ENCODE results near the gene OLFM2. TPM values are rescaled to one million over a fixed set of nuclear protein-coding genes. Genes with fewer than 3 reads are reported as not detected.

OLFM2 gene
- total and polyA plus RNA-seq, 2 experiments from 2014 or later, result 8.9 to 11.6 TPM

DNA sequence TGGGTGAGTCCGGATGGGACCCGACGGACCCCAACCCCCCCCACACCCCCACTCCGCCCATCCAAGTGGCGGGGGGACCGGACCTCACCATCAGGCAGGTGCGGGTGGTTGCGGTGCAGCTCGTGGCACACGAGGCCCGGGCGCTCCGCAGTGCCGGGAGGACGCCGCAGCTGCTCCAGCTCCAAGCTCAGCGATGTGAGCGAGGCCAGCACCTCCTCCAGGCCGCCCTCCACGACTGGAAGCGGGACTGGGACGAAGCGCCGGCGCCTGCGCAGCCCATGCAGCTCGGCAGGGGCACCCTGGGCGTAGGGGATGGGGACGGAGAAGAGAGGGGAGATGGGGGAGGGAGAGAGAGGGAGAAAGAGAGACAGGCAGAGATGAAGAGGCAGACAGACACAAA, 30.1 kb upstream of the OLFM2 start:
- no peaks in the 10 kb centered on the region for H3F3A ChIP-seq (ENCODE audit: insufficient read depth)
- H3K9me3 ChIP-seq (ENCODE audit: low read depth), result no peaks in the 10 kb centered on the region
- in situ Hi-C loops (cut with MboI), result no loop called here
- TF ChIP-seq EZH2phosphoT487 (IDR thresholded peaks at IDR 0.05; ENCODE audit: insufficient read depth, low read depth), result no peak
- TF ChIP-seq EZH2 (IDR thresholded peaks at IDR 0.05; ENCODE audit: insufficient read depth, poor library complexity, severe bottlenecking), result no peak
- WGBS, 2 experiments (ENCODE audit: low coverage in 1 of 2, low lambda C conversion rate in 2 of 2, missing lambda C conversion rate in 2 of 2), result 87 to 95% methylated on average over 16 to 29 of the region's 29 CpGs
- H3K27ac ChIP-seq, result no peak overlapping the region
- H3K9me2 ChIP-seq (ENCODE audit: insufficient read depth), result no peaks in the 10 kb centered on the region
- H3K79me2 ChIP-seq (ENCODE audit: insufficient read depth), result no peaks in the 10 kb centered on the region
- H3K4me2 ChIP-seq (ENCODE audit: unreplicated experiment), result no peak overlapping the region
- no peaks in the 10 kb centered on the region for H3K4me1 ChIP-seq (ENCODE audit: insufficient read depth)
- no peak overlapping the region for H3K4me3 ChIP-seq
- no peaks in the 10 kb centered on the region for H3K27me3 ChIP-seq (replicated peaks; ENCODE audit: insufficient read depth)
- H2AFZ ChIP-seq, result no peak overlapping the region
- no peaks in the 10 kb centered on the region for H4K20me1 ChIP-seq (ENCODE audit: insufficient read depth)
- DNase-seq, result no peak
- H3K36me3 ChIP-seq (ENCODE audit: low read depth), result no peaks in the 10 kb centered on the region
- H3K9ac ChIP-seq, result no peak overlapping the region

GRCh38 chr19:9966024-9966423, 29.7 kb upstream of the OLFM2 start:
- Histone ChIP-seq H3K27me3 (replicated peaks; ENCODE audit: insufficient read depth) (no peaks in the 10 kb centered on the region), H3K4me3 (no peak overlapping the region), H3K36me3 (ENCODE audit: low read depth) (no peaks in the 10 kb centered on the region), H3K9ac (no peak overlapping the region), H3K9me2 (ENCODE audit: insufficient read depth) (no peaks in the 10 kb centered on the region), H4K20me1 (ENCODE audit: insufficient read depth) (no peaks in the 10 kb centered on the region), H3K79me2 (ENCODE audit: insufficient read depth) (no peaks in the 10 kb centered on the region), H3K4me1 (ENCODE audit: insufficient read depth) (no peaks in the 10 kb centered on the region), H3K9me3 (ENCODE audit: low read depth) (no peaks in the 10 kb centered on the region), H3F3A (ENCODE audit: insufficient read depth) (no peaks in the 10 kb centered on the region), H2AFZ (no peak overlapping the region), H3K27ac (no peak overlapping the region), H3K4me2 (ENCODE audit: unreplicated experiment) (no peak overlapping the region)
- in situ Hi-C loops (cut with MboI), result no loop called here
- 67 to 83% methylated on average over 6 to 14 of the region's 14 CpGs for WGBS, 2 experiments (ENCODE audit: low coverage in 1 of 2, low lambda C conversion rate in 2 of 2, missing lambda C conversion rate in 2 of 2)
- DNase-seq, result no peak
- TF ChIP-seq EZH2 (IDR thresholded peaks at IDR 0.05; ENCODE audit: insufficient read depth, poor library complexity, severe bottlenecking), result no peak
- TF ChIP-seq EZH2phosphoT487 (IDR thresholded peaks at IDR 0.05; ENCODE audit: insufficient read depth, low read depth), result no peak

DNA sequence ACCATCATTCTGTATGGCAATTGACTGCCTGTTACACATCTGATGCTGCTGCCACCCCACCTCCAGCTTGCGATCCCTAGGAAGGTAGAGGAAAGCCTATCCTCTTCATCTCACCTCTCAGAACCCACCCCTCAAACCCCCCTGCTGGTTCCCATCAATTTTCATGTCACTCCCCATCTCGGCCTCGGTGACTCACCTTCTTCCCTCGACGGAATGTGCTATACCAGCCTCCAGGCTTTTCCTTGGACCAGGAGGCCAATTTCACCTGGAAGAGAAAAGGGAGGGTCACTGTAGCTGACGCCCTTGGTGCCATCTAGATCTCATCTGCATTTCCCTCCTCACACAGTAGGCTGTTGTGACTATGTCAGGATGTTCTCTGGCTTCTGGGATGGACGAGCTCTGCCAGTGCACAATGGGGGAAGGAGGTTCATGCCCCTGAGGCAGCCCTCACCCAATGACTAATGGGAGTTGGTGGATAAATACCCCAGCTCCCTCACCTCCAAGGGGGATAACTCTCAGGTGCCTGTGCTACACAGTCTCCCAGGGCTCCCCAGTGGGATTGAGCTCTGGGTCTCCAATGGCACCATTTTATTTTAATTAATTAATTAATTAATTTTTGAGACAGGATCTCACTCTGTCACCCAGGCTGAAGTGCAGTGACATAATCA, 26.4 kb upstream of the OLFM2 start:
- no peaks in the 10 kb centered on the region for H3K79me2 ChIP-seq (ENCODE audit: insufficient read depth)
- in situ Hi-C loops (cut with MboI), result no loop called here
- peaks cover 17% of the 10 kb centered on the region for H3F3A ChIP-seq (ENCODE audit: insufficient read depth)
- no peaks in the 10 kb centered on the region for H3K9me2 ChIP-seq (ENCODE audit: insufficient read depth)
- H3K9ac ChIP-seq, result no peak overlapping the region
- no peak overlapping the region for H2AFZ ChIP-seq
- H3K4me1 ChIP-seq (ENCODE audit: insufficient read depth), result peaks cover 10% of the 10 kb centered on the region
- H3K27ac ChIP-seq, result no peak overlapping the region
- no peak for DNase-seq
- no peaks in the 10 kb centered on the region for H4K20me1 ChIP-seq (ENCODE audit: insufficient read depth)
- no peak overlapping the region for H3K4me3 ChIP-seq
- no peak overlapping the region for H3K4me2 ChIP-seq (ENCODE audit: unreplicated experiment)
- H3K9me3 ChIP-seq (ENCODE audit: low read depth), result no peaks in the 10 kb centered on the region
- no peaks in the 10 kb centered on the region for H3K27me3 ChIP-seq (replicated peaks; ENCODE audit: insufficient read depth)
- 0 out of 2 replicates have a peak, but pooled peaks cover 4% of the 10 kb centered on the region for H3K36me3 ChIP-seq (ENCODE audit: low read depth)
- 68 to 73% methylated on average over 7 of the region's 7 CpGs for WGBS, 2 experiments (ENCODE audit: low coverage in 1 of 2, low lambda C conversion rate in 2 of 2, missing lambda C conversion rate in 2 of 2)
- no peak for TF ChIP-seq EZH2phosphoT487 (IDR thresholded peaks at IDR 0.05; ENCODE audit: insufficient read depth, low read depth)
- TF ChIP-seq EZH2 (IDR thresholded peaks at IDR 0.05; ENCODE audit: insufficient read depth, poor library complexity, severe bottlenecking), result no peak

GRCh38 chr19:9961103-9961502, 24.8 kb upstream of the OLFM2 start:
- TF ChIP-seq EZH2phosphoT487 (IDR thresholded peaks at IDR 0.05; ENCODE audit: insufficient read depth, low read depth) (no peak), EZH2 (IDR thresholded peaks at IDR 0.05; ENCODE audit: insufficient read depth, poor library complexity, severe bottlenecking) (no peak)
- no peaks in the 10 kb centered on the region for H3K27me3 ChIP-seq (replicated peaks; ENCODE audit: insufficient read depth)
- no peak for DNase-seq

More at GRCh38 chr19:9961103-9961502, 24.8 kb upstream of the OLFM2 start:
- WGBS, 2 experiments (ENCODE audit: low coverage in 1 of 2, low lambda C conversion rate in 2 of 2, missing lambda C conversion rate in 2 of 2), result 75 to 80% methylated on average over 4 of the region's 4 CpGs
- Histone ChIP-seq H2AFZ (no peak overlapping the region), H3K9me2 (ENCODE audit: insufficient read depth) (no peaks in the 10 kb centered on the region), H3K27ac (no peak overlapping the region), H3K9ac (no peak overlapping the region), H4K20me1 (ENCODE audit: insufficient read depth) (no peaks in the 10 kb centered on the region), H3K36me3 (ENCODE audit: low read depth) (0 out of 2 replicates have a peak, but pooled peaks cover 4% of the 10 kb centered on the region), H3K4me3 (no peak overlapping the region), H3K4me1 (ENCODE audit: insufficient read depth) (peaks cover 18% of the 10 kb centered on the region), H3K79me2 (ENCODE audit: insufficient read depth) (no peaks in the 10 kb centered on the region), H3K9me3 (ENCODE audit: low read depth) (no peaks in the 10 kb centered on the region), H3K4me2 (ENCODE audit: unreplicated experiment) (no peak overlapping the region), H3F3A (ENCODE audit: insufficient read depth) (peaks cover 20% of the 10 kb centered on the region)
- in situ Hi-C loops (cut with MboI), result no loop called here
